Caco-2 (cell line): ENCODE data around the gene GCNA. TPM values are rescaled to one million over a fixed set of nuclear protein-coding genes. Genes with fewer than 3 reads are reported as not detected.

Experiments
- BruUV-seq: library from RNA; stranded (reverse); fragments of 400-500 nt; replicated peaks from 2 replicates; lab custom pipeline; 2021; lab: Mats Ljungman, UMichigan
- CTCF ChIA-PET: fragments of 300-600 bp; sonication (Branson Sonifier 250); formaldehyde crosslinking; loops from one replicate; lab custom pipeline; 2022; ENCODE audit warnings: antibody characterized with exemption; lab: Charles Lee
- POLR2A ChIA-PET: fragments of 300-600 bp; sonication (Branson Sonifier 250); formaldehyde crosslinking; loops from one replicate; lab custom pipeline; 2022; ENCODE audit warnings: antibody characterized with exemption; lab: Charles Lee
- DNase-seq, 2 experiments: peaks; one replicate each; pipeline versions ENCODE4 v3.0.0 to v3.0.0-alpha.2; 2020 to 2022
- H3K27me3 ChIP-seq: replicated peaks from 2 replicates; pipeline ENCODE4 v1.6.0; 2011; ENCODE audit warnings: low read length; ENCODE audit not compliant: control insufficient read depth, insufficient read depth
- H3K36me3 ChIP-seq: 2 replicates; pipeline ENCODE4 v1.5.1; 2011; ENCODE audit warnings: low read length; ENCODE audit not compliant: control insufficient read depth, insufficient read depth
- H3K4me1 ChIP-seq: fragments of 250-450 bp; sonication (Bioruptor Pico); 2 replicates; pipeline ENCODE4 v1.5.1; 2020; ENCODE audit warnings: mild to moderate bottlenecking
- H3K4me3 ChIP-seq: 2 replicates; pipeline ENCODE4 v1.5.1; 2011; ENCODE audit warnings: low read depth, mild to moderate bottlenecking, control low read depth, low read length
- H3K9me3 ChIP-seq: fragments of 250-450 bp; sonication (Bioruptor Pico); 2 replicates; pipeline ENCODE4 v1.5.1; 2020; ENCODE audit warnings: mild to moderate bottlenecking, moderate library complexity
- H3K27ac Mint-ChIP-seq: one replicate; pipeline ENCODE4 v1.8.0; 2022; ENCODE audit warnings: mixed read lengths; ENCODE audit not compliant: unreplicated experiment
- H3K27me3 Mint-ChIP-seq: one replicate; pipeline ENCODE4 v1.8.0; 2022; ENCODE audit warnings: mixed read lengths; ENCODE audit not compliant: insufficient read depth, unreplicated experiment
- H3K36me3 Mint-ChIP-seq: one replicate; pipeline ENCODE4 v1.8.0; 2022; ENCODE audit warnings: mild to moderate bottlenecking, mixed read lengths; ENCODE audit not compliant: insufficient read depth, unreplicated experiment
- H3K4me1 Mint-ChIP-seq: one replicate; pipeline ENCODE4 v1.8.0; 2022; ENCODE audit warnings: low read depth, mixed read lengths; ENCODE audit not compliant: unreplicated experiment
- H3K4me3 Mint-ChIP-seq: one replicate; pipeline ENCODE4 v1.8.0; 2022; ENCODE audit warnings: mild to moderate bottlenecking, moderate library complexity, mixed read lengths; ENCODE audit not compliant: unreplicated experiment
- H3K9me3 Mint-ChIP-seq: one replicate; pipeline ENCODE4 v1.8.0; 2022; ENCODE audit warnings: mixed read lengths; ENCODE audit not compliant: unreplicated experiment
- CTCF ChIP-seq, 2 experiments: fragments of 200-600 bp in 1 of 2; IDR thresholded peaks; 1 replicate in 1 of 2; 2 replicates in 1 of 2; pipeline versions ENCODE4 v1.5.1 to v1.8.0; 2011 to 2022; ENCODE audit warnings: antibody characterized with exemption in 1 of 2, control low read depth in 1 of 2, inconsistent platforms in 1 of 2, low read depth in 1 of 2, low read length in 1 of 2, mild to moderate bottlenecking in 1 of 2, moderate library complexity in 1 of 2; ENCODE audit not compliant: insufficient read depth in 1 of 2, severe bottlenecking in 1 of 2, unreplicated experiment in 1 of 2
- intact Hi-C: fragments of 100-400 bp; cut with micrococcal nuclease; formaldehyde crosslinking; loops from one replicate; pipeline ENCODE4 v1.10.0; 2022; ENCODE audit not compliant: unreplicated experiment
- total RNA-seq: library from RNA; stranded (reverse); gene quantifications from 2 replicates; pipeline ENCODE4 v1.2.3, GENCODE V29; 2022

Gene GCNA
- total RNA-seq, 1 experiment from 2014 or later, result 2.8 TPM

GRCh38 chrX:71532753-71533425, 45.3 kb upstream of the GCNA start, which contains the start of gene OGT:
Gene OGT (plus strand): TSS chrX:71533104. CDS start chrX:71533300, 196 bp downstream.
- DNase-seq, result peak; percentile 92 to 95
- H3K4me1 ChIP-seq, result peaks cover 7% of the 10 kb centered on the region; the same call in 1 of the 2 replicates
- Mint-ChIP-seq H3K9me3 (no peaks in the 10 kb centered on the region), H3K27me3 (no peaks in the 10 kb centered on the region), H3K4me1 (no peaks in the 10 kb centered on the region), H3K4me3 (peak within 1 kb of the TSS; percentile 99), H3K36me3 (peaks cover 34% of the 10 kb centered on the region), H3K27ac (peak within 1 kb of the TSS; percentile 99)
- no peaks in the 10 kb centered on the region for H3K9me3 ChIP-seq
- CTCF ChIA-PET, result no interaction called here
- intact Hi-C loops, result loop anchor here (1.0 to 5.0 kb wide), 2 partner anchors 41 to 166 kb away; partner anchors contain the start of gene TAF1
- H3K4me3 ChIP-seq, result peak within 1 kb of the TSS; percentile 89
- no peaks in the 10 kb centered on the region for H3K27me3 ChIP-seq
- no TSS peak for BruUV-seq
- no peaks in the 10 kb centered on the region; the same call in 1 of the 2 replicates for H3K36me3 ChIP-seq
- no peak for TF ChIP-seq CTCF (IDR thresholded peaks at IDR 0.05; ENCODE audit: insufficient read depth in 1 of 2, low read depth in 1 of 2, low read length in 1 of 2, severe bottlenecking in 1 of 2, unreplicated experiment in 1 of 2)
- POLR2A ChIA-PET, result interaction anchor here (0.6 to 1.0 kb wide), 5 partner anchors 11 to 1055 kb away, joined by 3 to 5 read pairs (median 4); partner anchors contain the start of genes NONO and TAF1

GRCh38 chrX:71533516-71533850, 44.8 kb upstream of the GCNA start:
- Mint-ChIP-seq H3K27me3 (no peaks in the 10 kb centered on the region), H3K27ac (peak overlapping the region; percentile 99), H3K9me3 (no peaks in the 10 kb centered on the region), H3K4me3 (peak overlapping the region; percentile 99), H3K36me3 (peaks cover 38% of the 10 kb centered on the region), H3K4me1 (no peaks in the 10 kb centered on the region)
- Histone ChIP-seq H3K9me3 (no peaks in the 10 kb centered on the region), H3K4me1 (peaks cover 7% of the 10 kb centered on the region; the same call in 1 of the 2 replicates), H3K4me3 (peak overlapping the region; percentile 89), H3K27me3 (no peaks in the 10 kb centered on the region), H3K36me3 (no peaks in the 10 kb centered on the region; the same call in 1 of the 2 replicates)
- no peak for TF ChIP-seq CTCF (IDR thresholded peaks at IDR 0.05; ENCODE audit: insufficient read depth in 1 of 2, low read depth in 1 of 2, low read length in 1 of 2, severe bottlenecking in 1 of 2, unreplicated experiment in 1 of 2)
- BruUV-seq, result no TSS peak
- DNase-seq, result no peak
- ChIA-PET POLR2A (interaction anchor here (0.6 to 1.0 kb wide), 2 partner anchors 11 to 1055 kb away, joined by 3 to 5 read pairs; no protein-coding TSS in a partner anchor), CTCF (no interaction called here)
- intact Hi-C loops, result loop anchor here (5.0 kb wide), 1 partner anchor 166 kb away; the partner anchor contains the start of gene TAF1

- ChIA-PET CTCF (no interaction called here), POLR2A (interaction anchor here (1.0 kb wide), 1 partner anchor 10 kb away, joined by 5 read pairs; no protein-coding TSS in a partner anchor)
- Mint-ChIP-seq H3K27me3 (no peaks in the 10 kb centered on the region), H3K9me3 (no peaks in the 10 kb centered on the region), H3K36me3 (peaks cover 41% of the 10 kb centered on the region), H3K4me3 (peak overlapping the region; percentile 99), H3K4me1 (no peaks in the 10 kb centered on the region), H3K27ac (peak overlapping the region; percentile 99)
- H3K36me3 ChIP-seq, result no peaks in the 10 kb centered on the region; the same call in 1 of the 2 replicates
- no peak for TF ChIP-seq CTCF (IDR thresholded peaks at IDR 0.05; ENCODE audit: insufficient read depth in 1 of 2, low read depth in 1 of 2, low read length in 1 of 2, severe bottlenecking in 1 of 2, unreplicated experiment in 1 of 2)
- no peaks in the 10 kb centered on the region for H3K9me3 ChIP-seq
- DNase-seq, result peak in 1 of 2 experiments; percentile 26
- intact Hi-C loops, result loop anchor here (5.0 kb wide), 1 partner anchor 167 kb away; the partner anchor contains the start of gene TAF1
- peak overlapping the region; percentile 89 for H3K4me3 ChIP-seq
- BruUV-seq, result no TSS peak
- peaks cover 7% of the 10 kb centered on the region; the same call in 1 of the 2 replicates for H3K4me1 ChIP-seq
- H3K27me3 ChIP-seq, result no peaks in the 10 kb centered on the region
Observed at GRCh38 chrX:71533851-71534561, 44.2 kb upstream of the GCNA start.
